ENCODE measurements around the gene NTN4.
"Not testable (repeated sequence)": the region's sequence is repeated elsewhere in the genome, so short reads cannot be mapped to it uniquely, and the experiment has no call there.

NTN4 gene

DNA sequence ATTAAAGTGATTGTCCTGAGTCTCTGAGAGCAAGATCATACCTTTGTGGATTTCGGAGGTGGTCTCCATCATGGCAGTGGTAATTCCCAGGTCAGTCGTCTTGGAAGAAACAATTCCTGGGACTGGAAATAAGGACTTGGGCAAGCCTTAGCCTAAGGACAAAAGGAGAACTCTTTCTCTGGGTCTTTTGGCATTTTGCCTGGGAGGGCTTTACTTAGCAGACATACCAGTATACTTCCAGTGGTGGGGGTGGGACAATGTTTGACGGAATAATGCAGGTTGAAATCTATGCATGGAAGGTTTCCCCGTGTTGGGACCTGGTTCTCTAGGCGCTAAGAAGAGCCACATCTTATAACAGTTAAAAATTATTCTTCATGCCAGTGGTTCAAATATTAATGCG is 168.8 kb downstream of the NTN4 start:
- DNase-seq = no peak

DNA sequence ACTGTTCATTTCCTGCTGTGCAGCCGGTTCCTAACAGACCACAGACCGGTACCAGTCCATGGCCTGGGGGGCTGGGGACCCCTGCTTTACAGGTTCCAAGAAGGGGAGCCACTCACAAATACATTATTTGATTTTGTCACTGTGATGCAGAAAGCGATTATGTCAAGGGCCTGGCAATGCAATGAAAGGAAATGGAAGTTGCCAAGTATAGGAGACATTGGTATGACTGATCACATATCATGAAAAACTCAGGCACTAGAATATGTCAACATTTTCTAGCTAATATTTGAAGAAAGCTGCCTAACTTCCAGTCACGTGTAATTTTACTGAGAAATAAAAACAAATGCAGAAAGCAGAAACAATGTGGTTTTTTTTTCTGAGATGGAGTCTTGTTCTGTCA is 170.4 kb downstream of the NTN4 start:
- no peak for DNase-seq

DNA sequence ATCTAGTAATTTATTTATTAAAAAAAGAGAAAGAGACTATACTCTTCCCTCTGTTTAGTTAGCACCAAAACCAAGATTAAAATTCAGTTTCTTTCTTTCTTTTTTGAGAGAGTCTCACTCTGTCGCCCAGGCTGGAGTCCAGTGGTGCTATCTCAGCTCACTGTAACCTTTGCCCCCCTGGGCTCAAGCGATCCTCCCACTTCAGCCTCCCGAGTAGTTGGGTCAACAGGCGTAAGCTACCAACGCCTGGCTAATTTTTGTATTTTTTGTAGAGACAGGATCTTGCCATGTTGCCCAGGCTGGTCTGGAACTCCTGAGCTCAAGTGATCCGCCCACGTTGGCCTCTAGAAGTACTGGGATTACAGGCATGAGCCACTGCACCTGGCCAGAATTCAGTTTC is 174.1 kb downstream of the NTN4 start:
- DNase-seq = not testable (repeated sequence)

DNA sequence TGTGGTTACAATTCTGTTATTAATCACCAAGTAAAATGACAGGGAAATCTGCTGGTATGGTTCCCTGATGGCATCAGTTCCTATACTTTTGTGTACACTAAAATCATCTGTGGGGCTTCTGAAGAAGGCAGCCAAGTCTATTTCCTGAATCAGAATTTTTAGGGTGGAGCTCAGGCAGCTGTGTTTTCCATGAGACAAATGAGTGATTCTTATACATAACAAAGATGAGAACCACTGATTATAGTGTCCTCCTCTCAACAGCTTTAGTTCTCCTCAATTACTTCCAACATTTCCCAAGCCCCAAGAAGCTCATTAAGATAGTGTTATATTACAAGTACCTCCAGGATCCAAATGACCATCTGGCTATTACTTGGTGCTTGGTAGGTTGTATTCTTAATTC is 174.8 kb downstream of the NTN4 start:
- no peak for DNase-seq

DNA sequence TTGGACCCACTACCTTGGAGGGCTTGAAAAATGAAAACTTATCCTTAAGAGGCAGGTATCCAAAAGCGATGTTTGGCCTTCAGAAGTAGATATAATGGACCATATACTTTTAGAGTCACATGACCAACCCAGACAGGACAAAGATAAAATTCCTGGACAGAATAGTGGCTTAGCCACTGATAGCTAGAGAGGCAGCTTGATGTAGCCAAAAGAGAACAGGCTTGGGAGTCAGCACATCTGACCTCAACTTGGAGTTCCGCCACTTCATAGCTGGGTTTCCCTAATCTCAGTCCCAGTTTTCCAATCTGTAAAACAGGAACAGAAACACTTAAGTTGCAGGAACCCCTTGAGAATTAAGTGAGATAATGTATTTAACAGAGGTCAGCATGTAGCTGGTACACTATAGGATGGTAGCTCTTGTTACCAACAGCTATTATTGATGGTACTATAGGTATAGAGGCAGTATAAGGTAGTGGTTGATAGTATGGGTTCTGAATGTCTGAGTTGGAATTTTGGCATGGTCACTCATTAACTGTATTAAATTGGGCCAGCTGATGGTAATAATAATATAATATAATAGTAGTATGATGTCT is 176.1 kb downstream of the NTN4 start:
- DNase-seq = no peak

DNA sequence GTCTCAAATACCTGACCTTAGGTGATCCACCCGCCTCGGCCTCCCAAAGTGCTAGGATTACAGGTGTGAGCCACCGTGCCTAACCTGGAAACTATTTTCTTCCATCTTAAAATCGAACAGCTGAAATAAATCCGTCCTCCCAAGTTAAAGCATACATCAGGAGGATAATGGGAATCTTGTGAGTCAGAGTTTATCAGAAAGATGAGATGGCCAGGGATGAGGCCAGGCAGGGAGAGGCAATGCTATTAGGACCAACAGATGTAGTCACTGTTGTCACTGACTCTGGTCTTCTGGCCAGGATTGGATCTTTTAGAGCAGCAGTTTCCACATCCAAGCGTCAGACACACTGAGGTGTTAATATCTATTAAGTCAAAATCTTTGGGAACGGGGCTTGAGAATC is 177.5 kb downstream of the NTN4 start:
- DNase-seq = no peak

DNA sequence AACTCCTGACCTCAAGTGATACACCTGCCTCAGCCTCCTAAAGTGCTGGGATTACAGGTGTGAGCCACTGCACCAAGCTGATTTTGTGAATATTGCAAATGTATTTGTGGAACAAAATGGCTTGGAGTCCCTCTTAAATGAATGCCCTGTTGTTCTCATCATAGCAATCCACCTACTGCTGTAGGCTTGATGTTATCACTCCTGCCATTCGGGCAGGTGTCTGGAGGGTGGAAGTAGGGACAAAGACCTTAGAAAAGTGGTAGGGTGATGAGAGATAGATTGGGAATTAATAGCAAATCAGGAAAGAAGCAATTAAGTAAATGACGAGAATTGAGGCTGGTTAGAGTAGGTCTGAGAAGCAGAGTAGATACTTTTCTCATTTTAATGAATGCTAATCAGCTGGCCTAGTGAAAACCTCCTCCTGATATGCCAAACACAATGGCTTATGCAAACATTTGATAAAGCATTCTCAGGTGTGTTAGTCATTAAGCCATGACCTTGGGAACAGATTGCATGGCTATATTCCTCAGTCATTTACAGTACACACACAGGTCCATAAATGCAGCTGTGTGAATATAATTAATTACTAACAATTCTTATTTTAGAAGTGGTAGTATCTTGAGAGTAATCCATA is 178.8 kb downstream of the NTN4 start:
- no peak for DNase-seq

DNA sequence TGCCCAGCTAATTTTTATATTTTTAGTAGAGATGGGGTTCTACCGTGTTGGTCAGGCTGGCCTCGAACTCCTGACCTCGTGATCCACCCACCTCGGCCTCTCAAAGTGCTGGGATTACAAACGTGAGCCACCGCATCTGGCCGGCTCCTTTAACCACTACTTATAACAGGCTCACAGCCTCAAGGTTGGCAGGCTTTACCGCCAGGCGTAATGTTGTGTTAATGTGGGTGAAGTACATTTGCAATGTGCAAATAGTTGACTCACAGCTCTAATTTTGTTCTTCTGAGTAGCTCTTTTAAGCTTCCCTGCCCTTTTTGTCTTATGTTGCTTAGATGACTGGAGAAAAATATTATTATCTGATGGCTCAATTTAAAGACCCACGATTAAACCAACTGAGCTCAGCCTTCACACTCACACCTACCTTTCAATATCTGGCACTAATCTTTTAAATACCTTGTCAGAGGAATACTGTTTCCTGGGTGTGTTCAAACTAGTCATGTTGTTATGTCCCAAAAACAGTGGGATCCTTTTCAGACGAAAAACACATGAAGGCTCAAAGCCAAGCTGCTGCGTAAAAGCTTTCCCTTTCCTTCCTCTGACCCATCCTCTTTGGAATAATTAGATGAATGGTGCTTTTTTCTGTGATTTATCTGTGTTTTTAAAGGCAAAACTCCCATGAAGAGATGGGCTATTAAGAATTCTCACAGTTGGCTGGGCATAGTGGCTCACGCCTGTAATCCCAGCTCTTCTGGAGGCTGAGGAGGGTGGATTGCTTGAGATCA is 182.1 kb downstream of the NTN4 start:
- no peak for DNase-seq
